Transverse colon (tissue), 4 donors: ENCODE measurements around the gene NCK2.

ENCODE experiments used
- EP300 ChIP-seq: sonication (generic); formaldehyde crosslinking; IDR thresholded peaks from one replicate; pipeline ENCODE4 v1.6.1; 2017; ENCODE audit warnings: antibody characterized with exemption, low read depth
- POLR2AphosphoS5 ChIP-seq, 3 donors: sonication (generic); formaldehyde crosslinking; IDR thresholded peaks; one replicate each; pipeline ENCODE4 v1.6.1; 2016; ENCODE audit warnings: antibody characterized with exemption in 3 of 3
- TF ChIP-seq, protein P1 (sequence below), 5 experiments: fragments of 200-600 bp in 3 of 5; fragments of 450-650 bp in 2 of 5; sonication (generic) in 3 of 5; IDR thresholded peaks; 1 replicate in 2 of 5; 2 replicates in 3 of 5; pipeline ENCODE4 v1.5.1; 2016 to 2017; ENCODE audit warnings: antibody characterized with exemption in 5 of 5, inconsistent platforms in 3 of 5, mild to moderate bottlenecking in 2 of 5, moderate library complexity in 1 of 5

DNA sequence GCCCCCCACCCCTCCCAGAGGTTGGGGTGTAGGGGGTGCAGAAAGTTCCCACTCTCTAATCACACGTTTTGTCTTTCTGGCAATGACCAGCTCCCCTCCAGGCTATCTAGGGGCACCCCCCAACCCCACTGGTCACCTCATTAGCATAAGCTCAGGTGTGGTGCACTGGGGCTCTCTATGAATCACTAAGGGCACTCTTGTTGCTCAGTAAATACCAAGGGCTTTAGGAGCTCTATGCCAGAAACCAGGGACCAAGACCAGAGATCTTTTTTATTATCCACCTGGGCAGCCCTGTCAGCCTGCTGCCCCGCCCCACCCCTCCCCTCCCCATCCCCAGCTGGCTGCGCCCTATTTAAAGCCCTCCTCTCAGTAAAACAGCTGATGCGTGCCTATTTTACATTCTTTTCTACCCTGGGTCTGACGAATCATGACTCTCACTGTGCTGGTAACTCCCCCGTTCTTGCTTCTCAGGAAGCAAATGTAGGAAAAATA, 24.3 kb downstream of the NCK2 start:
- TF ChIP-seq, protein P1, sequence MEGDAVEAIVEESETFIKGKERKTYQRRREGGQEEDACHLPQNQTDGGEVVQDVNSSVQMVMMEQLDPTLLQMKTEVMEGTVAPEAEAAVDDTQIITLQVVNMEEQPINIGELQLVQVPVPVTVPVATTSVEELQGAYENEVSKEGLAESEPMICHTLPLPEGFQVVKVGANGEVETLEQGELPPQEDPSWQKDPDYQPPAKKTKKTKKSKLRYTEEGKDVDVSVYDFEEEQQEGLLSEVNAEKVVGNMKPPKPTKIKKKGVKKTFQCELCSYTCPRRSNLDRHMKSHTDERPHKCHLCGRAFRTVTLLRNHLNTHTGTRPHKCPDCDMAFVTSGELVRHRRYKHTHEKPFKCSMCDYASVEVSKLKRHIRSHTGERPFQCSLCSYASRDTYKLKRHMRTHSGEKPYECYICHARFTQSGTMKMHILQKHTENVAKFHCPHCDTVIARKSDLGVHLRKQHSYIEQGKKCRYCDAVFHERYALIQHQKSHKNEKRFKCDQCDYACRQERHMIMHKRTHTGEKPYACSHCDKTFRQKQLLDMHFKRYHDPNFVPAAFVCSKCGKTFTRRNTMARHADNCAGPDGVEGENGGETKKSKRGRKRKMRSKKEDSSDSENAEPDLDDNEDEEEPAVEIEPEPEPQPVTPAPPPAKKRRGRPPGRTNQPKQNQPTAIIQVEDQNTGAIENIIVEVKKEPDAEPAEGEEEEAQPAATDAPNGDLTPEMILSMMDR (IDR thresholded peaks at IDR 0.05): no peak
- no peak for TF ChIP-seq POLR2AphosphoS5 (IDR thresholded peaks at IDR 0.05)
- TF ChIP-seq EP300: no peak
